GM23338 (cell line): Measurements from ENCODE around the gene CAST. TPM values are rescaled to one million over a fixed set of nuclear protein-coding genes. Genes with fewer than 3 reads are reported as not detected.

ENCODE experiments used
- ATAC-seq: fragments of 200-7000 bp; cut with Tn5 transposase; 3 replicates; pipeline ENCODE4 v1.9.1; 2020
- DNase-seq: peaks from one replicate; pipeline ENCODE4 v3.0.0-alpha.2; 2015; ENCODE audit warnings: low spot score
- H2AFZ ChIP-seq: fragments of 200-600 bp; sonication (generic); 2 replicates; pipeline ENCODE4 v1.8.0; 2016; ENCODE audit warnings: antibody characterized with exemption, mild to moderate bottlenecking, moderate library complexity
- H3F3A ChIP-seq: fragments of 200-600 bp; sonication (generic); replicated peaks from 2 replicates; pipeline ENCODE4 v1.8.0; 2017; ENCODE audit warnings: antibody characterized with exemption, mixed run types, low read depth
- H3K27ac ChIP-seq: fragments of 200-600 bp; sonication (generic); 2 replicates; pipeline ENCODE4 v1.6.1; 2016; ENCODE audit warnings: low read depth
- H3K27me3 ChIP-seq: fragments of 200-600 bp; sonication (generic); 2 replicates; pipeline ENCODE4 v1.8.0; 2016; ENCODE audit warnings: mild to moderate bottlenecking, mixed run types, moderate library complexity; ENCODE audit not compliant: insufficient read depth
- H3K36me3 ChIP-seq: fragments of 200-600 bp; sonication (generic); 2 replicates; pipeline ENCODE4 v1.8.0; 2016; ENCODE audit warnings: mild to moderate bottlenecking; ENCODE audit not compliant: insufficient read depth
- H3K4me1 ChIP-seq: fragments of 200-600 bp; sonication (generic); 2 replicates; pipeline ENCODE4 v1.8.0; 2016; ENCODE audit warnings: mild to moderate bottlenecking, moderate library complexity; ENCODE audit not compliant: insufficient read depth
- H3K4me2 ChIP-seq: fragments of 200-600 bp; sonication (generic); 2 replicates; pipeline ENCODE4 v1.7.1; 2017; ENCODE audit warnings: mixed run types
- H3K4me3 ChIP-seq: fragments of 200-600 bp; sonication (generic); 2 replicates; pipeline ENCODE4 v1.6.1; 2016; ENCODE audit warnings: mixed run types
- H3K79me2 ChIP-seq: fragments of 200-600 bp; sonication (generic); replicated peaks from 2 replicates; pipeline ENCODE4 v1.8.0; 2017; ENCODE audit warnings: mild to moderate bottlenecking; ENCODE audit not compliant: insufficient read depth
- H3K9me2 ChIP-seq: fragments of 200-600 bp; sonication (generic); 2 replicates; pipeline ENCODE4 v1.8.0; 2017; ENCODE audit not compliant: insufficient read depth
- H4K20me1 ChIP-seq: fragments of 200-600 bp; sonication (generic); replicated peaks from 2 replicates; pipeline ENCODE4 v1.8.0; 2017; ENCODE audit warnings: mild to moderate bottlenecking; ENCODE audit not compliant: insufficient read depth
- H3K27ac Mint-ChIP-seq: 2 replicates; pipeline ENCODE4 v1.8.0; 2020; ENCODE audit warnings: inconsistent platforms, mild to moderate bottlenecking, moderate library complexity, mixed read lengths
- H3K27me3 Mint-ChIP-seq: 3 replicates; pipeline ENCODE4 v1.8.0; 2022; ENCODE audit warnings: low read depth, mild to moderate bottlenecking, moderate library complexity, mixed read lengths, inconsistent platforms; ENCODE audit not compliant: insufficient read depth, poor library complexity
- H3K36me3 Mint-ChIP-seq: 3 replicates; pipeline ENCODE4 v1.8.0; 2021; ENCODE audit warnings: low read depth, mild to moderate bottlenecking, inconsistent platforms, moderate library complexity, mixed read lengths
- H3K4me1 Mint-ChIP-seq: 3 replicates; pipeline ENCODE4 v1.8.0; 2020; ENCODE audit warnings: mild to moderate bottlenecking, inconsistent platforms, mixed read lengths
- H3K4me3 Mint-ChIP-seq: 3 replicates; pipeline ENCODE4 v1.8.0; 2021; ENCODE audit warnings: moderate library complexity, mild to moderate bottlenecking, inconsistent platforms, mixed read lengths
- H3K9me3 Mint-ChIP-seq: 3 replicates; pipeline ENCODE4 v1.8.0; 2020; ENCODE audit warnings: moderate library complexity, mild to moderate bottlenecking, inconsistent platforms, mixed read lengths
- CREB1 ChIP-seq: fragments of 250-450 bp; sonication (Bioruptor Pico); IDR thresholded peaks from 2 replicates; pipeline ENCODE4 v1.5.0; 2020; ENCODE audit warnings: low read depth, mild to moderate bottlenecking, moderate library complexity
- CTCF ChIP-seq, 2 experiments: fragments of 200-600 bp in 1 of 2; sonication (generic) in 1 of 2; conservative IDR thresholded peaks; 2 replicates each; pipeline versions ENCODE4 v1.5.1 to v1.6.1; 2016 to 2017; ENCODE audit warnings: antibody characterized with exemption in 2 of 2, low read depth in 2 of 2, mild to moderate bottlenecking in 2 of 2, moderate library complexity in 1 of 2
- EZH2 ChIP-seq: fragments of 200-600 bp; sonication (generic); IDR thresholded peaks from one replicate; pipeline ENCODE4 v1.8.0; 2017; ENCODE audit warnings: antibody characterized with exemption, mild to moderate bottlenecking, low read depth; ENCODE audit not compliant: unreplicated experiment
- EZH2phosphoT487 ChIP-seq: fragments of 200-600 bp; sonication (generic); IDR thresholded peaks from one replicate; pipeline ENCODE4 v1.8.1; 2018; ENCODE audit warnings: antibody characterized with exemption; ENCODE audit not compliant: unreplicated experiment
- JUNB ChIP-seq: IDR thresholded peaks from one replicate; pipeline ENCODE4 v1.6.1; 2016; ENCODE audit warnings: antibody characterized with exemption; ENCODE audit not compliant: unreplicated experiment
- NANOG ChIP-seq: IDR thresholded peaks from 2 replicates; pipeline ENCODE4 v1.6.1; 2016; ENCODE audit warnings: antibody characterized with exemption, borderline replicate concordance
- POLR2AphosphoS5 ChIP-seq: IDR thresholded peaks from 2 replicates; pipeline ENCODE4 v1.6.1; 2016; ENCODE audit warnings: antibody characterized with exemption, low read depth
- STAT1 ChIP-seq: IDR thresholded peaks from one replicate; pipeline ENCODE4 v1.6.1; 2016; ENCODE audit warnings: antibody characterized with exemption; ENCODE audit not compliant: unreplicated experiment
- ZNF114 ChIP-seq: fragments of 250-450 bp; sonication (Bioruptor Pico); IDR thresholded peaks from 2 replicates; pipeline ENCODE4 v1.5.0; 2020; ENCODE audit warnings: mild to moderate bottlenecking, moderate library complexity
- ZNF331 ChIP-seq: fragments of 250-450 bp; sonication (Bioruptor Pico); IDR thresholded peaks from 2 replicates; pipeline ENCODE4 v1.5.0; 2020; ENCODE audit warnings: low read depth, mild to moderate bottlenecking, moderate library complexity
- ZNF462 ChIP-seq: fragments of 250-450 bp; sonication (Bioruptor Pico); IDR thresholded peaks from 2 replicates; pipeline ENCODE4 v1.5.0; 2020; ENCODE audit warnings: mild to moderate bottlenecking, moderate library complexity
- polyA plus RNA-seq: library from polyadenylated mRNA; unstranded; fragments of >200 nt; fragmentation: Nextera tagmentation; extraction: Ambion mirVana; gene quantifications from 2 replicates; pipeline ENCODE4 v1.2.1, GENCODE V29; 2016
- total RNA-seq: library from RNA; depleted of rRNA; stranded (reverse); fragments of >200 nt; shearing (Covaris generic); gene quantifications from 2 replicates; pipeline ENCODE4 v1.2.3, GENCODE V29; 2014
- TF ChIP-seq, protein P1 (sequence below): IDR thresholded peaks from one replicate; pipeline ENCODE4 v1.6.1; 2018; ENCODE audit warnings: antibody characterized with exemption; ENCODE audit not compliant: unreplicated experiment
- TF ChIP-seq, protein P2 (sequence below): IDR thresholded peaks from 2 replicates; pipeline ENCODE4 v1.6.1; 2016; ENCODE audit warnings: antibody characterized with exemption

The CAST gene
- total and polyA plus RNA-seq, 2 experiments from 2014 or later = 37.9 to 57.7 TPM

DNA sequence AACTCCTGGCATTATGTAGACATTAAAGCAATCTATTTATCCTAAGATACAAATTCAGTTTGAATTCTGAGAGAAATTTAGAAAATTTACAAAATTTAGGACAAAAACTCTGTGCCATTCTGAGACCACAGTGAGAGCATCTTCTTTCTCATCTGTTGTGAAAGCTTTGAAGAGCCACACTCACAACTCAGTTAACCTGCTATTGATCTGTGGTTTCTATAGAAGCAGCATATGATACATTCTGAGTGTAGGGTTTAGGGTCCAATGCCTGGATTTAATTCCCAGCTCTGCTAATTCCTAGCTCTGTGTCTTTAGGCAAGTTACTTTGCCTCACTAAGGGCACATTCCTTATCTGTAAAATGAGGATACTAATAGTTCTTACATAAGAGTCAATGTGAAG is 21.6 kb downstream of the CAST start:
- no peak overlapping the region for H3K27ac Mint-ChIP-seq
- TF ChIP-seq POLR2AphosphoS5 (no peak), EZH2 (no peak), NANOG (no peak), ZNF331 (no peak), CTCF (conservative IDR thresholded peaks at IDR 0.05; ENCODE audit: low read depth in 2 of 2) (no peak), ZNF462 (no peak), EZH2phosphoT487 (no peak), CREB1 (CRISPR knock-in tag) (no peak), JUNB (no peak), STAT1 (no peak), ZNF114 (CRISPR knock-in tag) (no peak)
- TF ChIP-seq, protein P1, sequence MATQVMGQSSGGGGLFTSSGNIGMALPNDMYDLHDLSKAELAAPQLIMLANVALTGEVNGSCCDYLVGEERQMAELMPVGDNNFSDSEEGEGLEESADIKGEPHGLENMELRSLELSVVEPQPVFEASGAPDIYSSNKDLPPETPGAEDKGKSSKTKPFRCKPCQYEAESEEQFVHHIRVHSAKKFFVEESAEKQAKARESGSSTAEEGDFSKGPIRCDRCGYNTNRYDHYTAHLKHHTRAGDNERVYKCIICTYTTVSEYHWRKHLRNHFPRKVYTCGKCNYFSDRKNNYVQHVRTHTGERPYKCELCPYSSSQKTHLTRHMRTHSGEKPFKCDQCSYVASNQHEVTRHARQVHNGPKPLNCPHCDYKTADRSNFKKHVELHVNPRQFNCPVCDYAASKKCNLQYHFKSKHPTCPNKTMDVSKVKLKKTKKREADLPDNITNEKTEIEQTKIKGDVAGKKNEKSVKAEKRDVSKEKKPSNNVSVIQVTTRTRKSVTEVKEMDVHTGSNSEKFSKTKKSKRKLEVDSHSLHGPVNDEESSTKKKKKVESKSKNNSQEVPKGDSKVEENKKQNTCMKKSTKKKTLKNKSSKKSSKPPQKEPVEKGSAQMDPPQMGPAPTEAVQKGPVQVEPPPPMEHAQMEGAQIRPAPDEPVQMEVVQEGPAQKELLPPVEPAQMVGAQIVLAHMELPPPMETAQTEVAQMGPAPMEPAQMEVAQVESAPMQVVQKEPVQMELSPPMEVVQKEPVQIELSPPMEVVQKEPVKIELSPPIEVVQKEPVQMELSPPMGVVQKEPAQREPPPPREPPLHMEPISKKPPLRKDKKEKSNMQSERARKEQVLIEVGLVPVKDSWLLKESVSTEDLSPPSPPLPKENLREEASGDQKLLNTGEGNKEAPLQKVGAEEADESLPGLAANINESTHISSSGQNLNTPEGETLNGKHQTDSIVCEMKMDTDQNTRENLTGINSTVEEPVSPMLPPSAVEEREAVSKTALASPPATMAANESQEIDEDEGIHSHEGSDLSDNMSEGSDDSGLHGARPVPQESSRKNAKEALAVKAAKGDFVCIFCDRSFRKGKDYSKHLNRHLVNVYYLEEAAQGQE = no peak
- TF ChIP-seq, protein P2, sequence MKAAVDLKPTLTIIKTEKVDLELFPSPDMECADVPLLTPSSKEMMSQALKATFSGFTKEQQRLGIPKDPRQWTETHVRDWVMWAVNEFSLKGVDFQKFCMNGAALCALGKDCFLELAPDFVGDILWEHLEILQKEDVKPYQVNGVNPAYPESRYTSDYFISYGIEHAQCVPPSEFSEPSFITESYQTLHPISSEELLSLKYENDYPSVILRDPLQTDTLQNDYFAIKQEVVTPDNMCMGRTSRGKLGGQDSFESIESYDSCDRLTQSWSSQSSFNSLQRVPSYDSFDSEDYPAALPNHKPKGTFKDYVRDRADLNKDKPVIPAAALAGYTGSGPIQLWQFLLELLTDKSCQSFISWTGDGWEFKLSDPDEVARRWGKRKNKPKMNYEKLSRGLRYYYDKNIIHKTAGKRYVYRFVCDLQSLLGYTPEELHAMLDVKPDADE = no peak
- H3K4me3 Mint-ChIP-seq = no peak overlapping the region
- no peaks in the 10 kb centered on the region for H4K20me1 ChIP-seq
- no peaks in the 10 kb centered on the region; the same call in 2 of the 3 replicates for H3K4me1 Mint-ChIP-seq
- H3K27me3 ChIP-seq = no peaks in the 10 kb centered on the region
- no peak overlapping the region for H3K27ac ChIP-seq
- no peaks in the 10 kb centered on the region for H3K79me2 ChIP-seq
- no peaks in the 10 kb centered on the region for H3K9me2 ChIP-seq
- ATAC-seq (no peak), DNase-seq (no peak)
- no peaks in the 10 kb centered on the region; the same call in 1 of the 2 replicates for H3K4me1 ChIP-seq
- no peaks in the 10 kb centered on the region for H3F3A ChIP-seq
- no peak overlapping the region for H2AFZ ChIP-seq
- no peaks in the 10 kb centered on the region for H3K36me3 ChIP-seq
- no peaks in the 10 kb centered on the region for H3K9me3 Mint-ChIP-seq
- no peak overlapping the region for H3K4me2 ChIP-seq
- peaks cover 4% of the 10 kb centered on the region for H3K27me3 Mint-ChIP-seq
- no peak overlapping the region for H3K4me3 ChIP-seq
- H3K36me3 Mint-ChIP-seq = no peaks in the 10 kb centered on the region
